Naive thymus-derived CD8-positive, alpha-beta T cell (primary cell): ENCODE data around the gene CROCC. TPM values are rescaled to one million over a fixed set of nuclear protein-coding genes. Genes with fewer than 3 reads are reported as not detected.

ENCODE experiments used
- ATAC-seq, 2 donors: fragments of 150-1000 bp; cut with Tn5 transposase in 1 of 2; sonication (Bioruptor Pico), chemical (Tn5 transposase) in 1 of 2; 1 replicate in 1 of 2; 2 replicates in 1 of 2; pipeline ENCODE4 v1.10.0; 2021; ENCODE audit warnings: mild to moderate bottlenecking in 2 of 2, moderate library complexity in 2 of 2
- POLR2A ChIA-PET: fragments of 350-600 bp; sonication (Branson Sonifier 250); formaldehyde crosslinking; loops from one replicate; lab custom pipeline; 2021; ENCODE audit warnings: antibody characterized with exemption; lab: Charles Lee
- DNase-seq, 10 donors: peaks; one replicate each; pipeline versions ENCODE4 v3.0.0 to v3.0.0-alpha.2; 2020 to 2022
- H3K27ac Mint-ChIP-seq, 10 donors: one replicate each; pipeline ENCODE4 v1.8.0; 2020 to 2022; ENCODE audit warnings: mild to moderate bottlenecking in 10 of 10, mixed read lengths in 10 of 10, moderate library complexity in 4 of 10, inconsistent platforms in 1 of 10
- H3K27me3 Mint-ChIP-seq, 5 donors: one replicate each; pipeline ENCODE4 v1.8.0; 2021 to 2022; ENCODE audit warnings: mixed read lengths in 5 of 5
- H3K36me3 Mint-ChIP-seq, 3 donors: one replicate each; pipeline ENCODE4 v1.8.0; 2020 to 2022; ENCODE audit warnings: mixed read lengths in 3 of 3, mild to moderate bottlenecking in 2 of 3, inconsistent platforms in 1 of 3
- H3K4me1 Mint-ChIP-seq, 4 donors: one replicate each; pipeline ENCODE4 v1.8.0; 2021 to 2022; ENCODE audit warnings: mixed read lengths in 4 of 4
- H3K4me3 Mint-ChIP-seq, 10 donors: one replicate each; pipeline ENCODE4 v1.8.0; 2020 to 2022; ENCODE audit warnings: mild to moderate bottlenecking in 10 of 10, mixed read lengths in 10 of 10, moderate library complexity in 6 of 10, inconsistent platforms in 1 of 10
- H3K9me3 Mint-ChIP-seq, 9 donors: one replicate each; pipeline ENCODE4 v1.8.0; 2020 to 2022; ENCODE audit warnings: mixed read lengths in 9 of 9, mild to moderate bottlenecking in 3 of 9, inconsistent platforms in 1 of 9, moderate library complexity in 1 of 9
- polyA plus RNA-seq, 3 donors: library from polyadenylated mRNA; unstranded; fragments of 300-500 nt; fragmentation: Illumina TruSeq; gene quantifications; one replicate each; pipeline ENCODE4 v1.2.3, GENCODE V29; 2021
- total RNA-seq, 8 experiments: library from RNA in 2 of 8; stranded (reverse) in 2 of 8; gene quantifications; one replicate each; pipeline ENCODE4 v1.2.3 and lab custom pipeline; 2021 to 2026

Gene CROCC
- total and polyA plus RNA-seq, 5 experiments from 2014 or later, result 1.2 to 124 (median 5.4) TPM

- peaks cover 0 to 2% (median 0%) of the 10 kb centered on the region in 3 donors for H3K36me3 Mint-ChIP-seq
- H3K9me3 Mint-ChIP-seq, result no peaks in the 10 kb centered on the region
- ATAC-seq, result no peak
- no peak overlapping the region for H3K27ac Mint-ChIP-seq
- H3K27me3 Mint-ChIP-seq, result peaks cover 15 to 27% (median 21%) of the 10 kb centered on the region in 5 donors
- peak overlapping the region in 1 of 10 donors; percentile 87 for H3K4me3 Mint-ChIP-seq
- POLR2A ChIA-PET, result no interaction called here
- no peak for DNase-seq
- H3K4me1 Mint-ChIP-seq, result peaks cover 10 to 13% (median 11%) of the 10 kb centered on the region in 4 donors
These were observed 57.1 kb downstream of the CROCC start for GRCh38 chr1:16978567-16979474.

DNA sequence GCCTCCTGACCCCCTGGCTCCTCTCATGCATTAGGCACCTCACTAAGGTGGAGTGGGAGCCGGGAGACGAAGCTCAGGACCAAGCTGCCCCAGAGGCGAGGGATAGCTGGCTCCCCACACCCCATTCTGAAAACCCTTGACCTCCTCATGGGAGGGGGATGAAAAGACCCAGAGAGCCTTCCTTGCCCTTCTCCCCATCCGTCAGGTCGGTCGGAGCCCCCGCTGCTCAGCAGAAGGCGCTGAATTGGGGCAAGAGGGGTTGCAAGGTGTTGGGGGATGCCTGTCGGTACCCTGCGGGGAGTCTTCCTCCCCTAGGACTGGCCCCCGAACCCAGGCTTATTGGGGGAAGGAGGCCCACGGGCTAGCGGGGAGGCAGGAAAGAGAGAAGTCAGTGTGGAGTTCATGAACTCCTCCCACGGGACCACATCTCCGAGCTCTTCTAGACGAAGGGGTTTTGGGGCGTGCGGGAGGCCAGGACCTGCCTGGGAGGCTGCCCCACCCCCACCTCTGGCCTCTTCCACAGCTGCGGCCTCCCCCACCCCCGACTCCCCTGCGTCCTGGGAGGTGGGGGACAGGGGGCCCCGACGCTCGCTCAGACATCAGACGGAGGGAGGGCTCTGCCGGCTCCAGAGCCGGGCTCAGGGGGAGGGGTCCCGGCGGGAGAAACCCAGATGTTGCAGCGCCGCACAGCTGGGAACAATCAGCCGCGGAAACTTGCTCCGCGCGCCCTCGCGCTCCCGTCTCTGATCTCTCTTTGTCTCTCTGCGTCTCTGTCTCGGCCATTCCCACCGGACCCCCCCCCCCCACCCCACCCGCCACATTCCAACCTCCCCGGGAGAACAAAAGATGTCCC, 58.0 kb downstream of the CROCC start:
- H3K9me3 Mint-ChIP-seq, result no peaks in the 10 kb centered on the region
- peaks cover 0 to 5% (median 1%) of the 10 kb centered on the region in 3 donors for H3K36me3 Mint-ChIP-seq
- peak overlapping the region in 8 of 10 donors; percentile 19 to 87 (median 38) for H3K4me3 Mint-ChIP-seq
- peaks cover 10 to 13% (median 11%) of the 10 kb centered on the region in 4 donors for H3K4me1 Mint-ChIP-seq
- no peak overlapping the region for H3K27ac Mint-ChIP-seq
- no peak for DNase-seq
- ATAC-seq, result peak in 1 of 2 donors; percentile 17
- POLR2A ChIA-PET, result interaction anchor here (0.6 kb wide), 1 partner anchor 25 kb away, joined by 3 read pairs; no protein-coding TSS in a partner anchor
- H3K27me3 Mint-ChIP-seq, result peaks cover 15 to 32% (median 21%) of the 10 kb centered on the region in 5 donors

DNA sequence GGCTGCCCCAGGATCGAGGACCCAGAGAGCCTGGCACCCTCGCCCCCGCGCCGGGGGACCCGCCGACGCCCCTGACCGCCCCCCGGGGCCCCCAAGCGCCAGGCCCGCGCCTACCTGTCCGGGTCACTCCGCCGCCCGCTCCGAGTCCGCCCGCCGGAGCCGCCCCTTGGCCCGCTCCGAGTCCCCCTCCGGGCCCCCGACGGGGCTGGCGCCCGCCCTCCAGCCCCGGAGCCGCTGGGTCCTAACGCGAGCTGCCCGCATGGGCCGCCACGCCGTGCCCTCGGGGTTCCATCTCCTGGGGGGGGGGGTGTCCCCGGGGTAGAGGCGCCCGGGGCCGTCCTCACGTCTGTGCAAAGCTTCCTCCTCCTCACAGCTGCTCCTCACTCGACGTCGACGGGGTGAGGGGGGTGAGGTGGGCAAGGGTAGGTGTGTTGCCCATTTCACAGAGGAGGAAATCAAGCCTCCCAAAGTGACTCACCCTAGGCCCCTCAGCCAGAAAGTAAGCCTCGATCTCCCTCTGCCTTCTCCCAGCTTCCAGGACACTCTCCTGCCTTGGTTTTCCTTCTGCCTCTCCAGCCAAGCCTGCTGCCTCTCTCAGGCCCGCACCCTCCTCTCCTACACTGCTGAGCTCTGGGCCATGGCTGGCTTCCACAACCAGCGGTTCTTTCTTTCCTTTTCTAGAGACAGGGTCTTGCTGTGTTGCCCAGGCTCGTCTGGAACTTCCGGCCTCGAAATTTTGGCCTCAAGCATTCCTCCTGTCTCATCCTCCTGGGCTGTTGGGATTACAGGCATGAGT, 58.9 kb downstream of the CROCC start, which contains the start of gene MFAP2:
MFAP2 (minus strand) TSS at position 148 of the 796 bp plus-strand sequence. CDS start 2,347 bp downstream, outside the sequence.
- Mint-ChIP-seq H3K4me3 (peak within 1 kb of the TSS; percentile 64 to 93 (median 79)), H3K27ac (peak within 1 kb of the TSS in 4 of 10 donors; percentile 28 to 87 (median 58)), H3K9me3 (no peaks in the 10 kb centered on the region), H3K36me3 (peaks cover 0 to 12% (median 4%) of the 10 kb centered on the region in 3 donors), H3K4me1 (peaks cover 10 to 13% (median 11%) of the 10 kb centered on the region in 4 donors), H3K27me3 (peaks cover 15 to 32% (median 21%) of the 10 kb centered on the region in 5 donors)
- peak; percentile 39 to 44 for ATAC-seq
- POLR2A ChIA-PET, result interaction anchor here (0.6 kb wide), 1 partner anchor 24 kb away, joined by 3 read pairs; no protein-coding TSS in a partner anchor
- no peak for DNase-seq

DNA sequence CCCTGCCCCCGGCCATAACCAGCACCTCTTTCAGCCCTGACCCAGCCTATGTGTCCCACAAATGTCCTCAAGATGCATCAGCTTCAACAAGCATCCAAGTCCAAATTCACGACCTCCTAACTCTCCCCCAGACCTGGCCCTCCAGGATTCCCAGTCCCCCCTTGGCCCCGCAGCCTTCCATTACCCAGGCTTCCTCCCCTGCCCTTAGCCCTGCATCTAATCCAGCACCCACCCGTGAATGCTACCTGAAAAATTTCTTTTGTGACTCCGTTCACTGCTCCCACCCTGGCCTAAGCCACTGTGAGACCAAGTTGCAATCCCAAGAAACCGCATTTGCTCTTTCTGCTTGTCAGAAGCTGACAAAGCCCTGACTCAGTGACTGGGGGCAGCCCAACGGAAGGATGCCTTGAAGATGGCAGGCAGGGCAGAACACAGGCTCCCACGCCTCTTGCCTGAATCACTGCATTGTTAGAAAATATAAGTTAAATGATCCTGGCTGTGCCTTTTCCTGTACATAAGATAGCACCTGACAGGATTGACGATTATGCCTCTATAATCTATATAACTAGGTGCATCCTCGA, 59.6 kb downstream of the CROCC start:
- DNase-seq (no peak), ATAC-seq (no peak)
- Mint-ChIP-seq H3K27me3 (peaks cover 15 to 32% (median 21%) of the 10 kb centered on the region in 5 donors), H3K27ac (peak overlapping the region in 3 of 10 donors; percentile 28 to 87 (median 82)), H3K4me1 (peaks cover 10 to 13% (median 11%) of the 10 kb centered on the region in 4 donors), H3K9me3 (no peaks in the 10 kb centered on the region), H3K36me3 (peaks cover 0 to 16% (median 7%) of the 10 kb centered on the region in 3 donors), H3K4me3 (peak overlapping the region; percentile 55 to 93 (median 79))
- POLR2A ChIA-PET, result no interaction called here

GRCh38 chr1:16982902-16983301, 61.2 kb downstream of the CROCC start:
- POLR2A ChIA-PET, result interaction anchor here (0.7 kb wide), 1 partner anchor 1349 kb away, joined by 3 read pairs; no protein-coding TSS in a partner anchor
- H3K4me3 Mint-ChIP-seq, result no peak overlapping the region
- H3K36me3 Mint-ChIP-seq, result peaks cover 0 to 24% (median 9%) of the 10 kb centered on the region in 3 donors
- no peak overlapping the region for H3K27ac Mint-ChIP-seq
- H3K9me3 Mint-ChIP-seq, result no peaks in the 10 kb centered on the region
- DNase-seq (no peak), ATAC-seq (no peak)
- peaks cover 10 to 13% (median 11%) of the 10 kb centered on the region in 4 donors for H3K4me1 Mint-ChIP-seq
- H3K27me3 Mint-ChIP-seq, result peaks cover 15 to 33% (median 21%) of the 10 kb centered on the region in 5 donors

DNA sequence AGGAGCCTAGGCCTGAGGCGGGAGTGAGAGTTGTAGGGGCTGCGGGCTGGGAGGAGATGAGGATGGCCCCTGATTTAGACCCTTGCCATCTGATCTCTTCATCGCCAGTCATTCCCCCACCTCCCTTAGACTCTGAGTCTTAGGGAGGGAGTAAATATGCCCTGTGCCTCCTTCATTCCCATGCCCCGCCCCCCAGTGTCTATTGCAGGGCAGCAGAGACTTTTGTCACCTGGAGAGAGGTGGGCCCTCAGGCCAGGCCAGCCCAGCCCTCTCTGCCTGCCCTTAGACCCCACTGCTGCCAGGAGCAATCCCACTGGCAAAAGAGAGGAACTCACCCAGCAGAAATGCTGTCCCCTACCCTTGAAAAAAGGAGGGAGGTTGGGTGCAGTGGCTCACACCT, 61.9 kb downstream of the CROCC start:
- H3K4me3 Mint-ChIP-seq, result no peak overlapping the region
- peaks cover 15 to 34% (median 21%) of the 10 kb centered on the region in 5 donors for H3K27me3 Mint-ChIP-seq
- peaks cover 10 to 13% (median 11%) of the 10 kb centered on the region in 4 donors for H3K4me1 Mint-ChIP-seq
- H3K9me3 Mint-ChIP-seq, result no peaks in the 10 kb centered on the region
- peaks cover 0 to 28% (median 12%) of the 10 kb centered on the region in 3 donors for H3K36me3 Mint-ChIP-seq
- DNase-seq (no peak), ATAC-seq (no peak)
- peak overlapping the region in 1 of 10 donors; percentile 44 for H3K27ac Mint-ChIP-seq
- POLR2A ChIA-PET, result no interaction called here

- ATAC-seq (no peak), DNase-seq (no peak)
- POLR2A ChIA-PET, result no interaction called here
- Mint-ChIP-seq H3K27ac (no peak overlapping the region), H3K27me3 (peaks cover 15 to 34% (median 21%) of the 10 kb centered on the region in 5 donors), H3K4me3 (no peak overlapping the region), H3K36me3 (peaks cover 0 to 37% (median 15%) of the 10 kb centered on the region in 3 donors), H3K9me3 (no peaks in the 10 kb centered on the region), H3K4me1 (peaks cover 8 to 13% (median 11%) of the 10 kb centered on the region in 4 donors)
These were observed 63.0 kb downstream of the CROCC start for GRCh38 chr1:16984717-16985116.

- no peak for DNase-seq
- Mint-ChIP-seq H3K9me3 (no peaks in the 10 kb centered on the region), H3K4me3 (no peak overlapping the region), H3K36me3 (peaks cover 0 to 44% (median 20%) of the 10 kb centered on the region in 3 donors), H3K27ac (no peak overlapping the region), H3K27me3 (peaks cover 10 to 28% (median 16%) of the 10 kb centered on the region in 5 donors), H3K4me1 (peaks cover 3 to 8% (median 5%) of the 10 kb centered on the region in 4 donors)
- no peak for ATAC-seq
- POLR2A ChIA-PET, result no interaction called here
These were observed 64.4 kb downstream of the CROCC start for GRCh38 chr1:16986113-16986512.

- Mint-ChIP-seq H3K36me3 (peaks cover 0 to 47% (median 20%) of the 10 kb centered on the region in 3 donors), H3K9me3 (no peaks in the 10 kb centered on the region), H3K4me3 (no peak overlapping the region), H3K4me1 (peaks cover 0 to 3% (median under 1%) of the 10 kb centered on the region in 4 donors), H3K27me3 (peaks cover 7 to 24% (median 11%) of the 10 kb centered on the region in 5 donors), H3K27ac (no peak overlapping the region)
- DNase-seq, result no peak
- POLR2A ChIA-PET, result no interaction called here
- no peak for ATAC-seq
These were observed 64.8 kb downstream of the CROCC start for GRCh38 chr1:16986560-16986959.

DNA sequence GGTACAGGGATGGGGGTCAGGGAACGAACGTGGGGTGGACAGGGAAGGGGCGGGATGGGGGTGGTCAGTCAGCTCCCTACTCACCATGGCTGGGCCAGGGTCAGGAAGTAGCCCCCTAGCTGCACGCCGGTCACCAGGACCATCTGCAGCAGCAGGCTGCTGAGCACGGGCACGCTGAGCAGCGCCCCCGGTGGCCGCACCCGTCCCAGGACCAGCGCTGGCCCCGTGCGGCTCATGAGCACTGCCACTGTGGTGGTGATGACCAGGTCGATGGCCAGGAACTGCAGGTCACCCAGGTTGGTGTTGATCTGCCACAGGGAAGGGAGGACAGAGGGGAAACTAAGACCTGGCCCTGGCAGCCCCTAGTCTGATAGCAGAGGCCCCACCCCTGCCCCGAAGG, 65.2 kb downstream of the CROCC start:
- POLR2A ChIA-PET, result no interaction called here
- H3K36me3 Mint-ChIP-seq, result peaks cover 0 to 47% (median 20%) of the 10 kb centered on the region in 3 donors

DNA sequence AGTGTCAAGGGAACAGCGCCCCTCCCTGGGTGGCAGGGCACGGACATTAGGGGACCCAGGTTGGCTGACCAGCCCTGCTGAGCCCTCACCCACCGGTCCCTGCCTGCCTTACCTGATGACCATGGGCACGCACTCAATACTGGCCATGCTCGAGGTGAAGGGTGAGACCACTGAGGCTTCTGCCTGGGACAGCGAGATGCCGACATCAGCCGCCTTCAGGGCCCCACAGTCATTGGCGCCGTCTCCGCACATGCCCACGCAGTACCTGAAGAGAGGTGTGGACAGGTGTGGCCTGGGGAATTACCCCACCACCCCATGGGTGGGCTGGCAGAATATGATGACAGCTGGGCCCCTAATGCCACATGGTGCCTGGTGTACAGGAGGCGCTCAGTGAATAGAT, 66.5 kb downstream of the CROCC start:
- Mint-ChIP-seq H3K27me3 (peaks cover 4 to 12% (median 5%) of the 10 kb centered on the region in 5 donors), H3K4me3 (no peak overlapping the region), H3K36me3 (peaks cover 0 to 47% (median 20%) of the 10 kb centered on the region in 3 donors), H3K27ac (no peak overlapping the region), H3K4me1 (peaks cover 0 to 2% (median 0%) of the 10 kb centered on the region in 4 donors), H3K9me3 (no peaks in the 10 kb centered on the region)
- no peak for ATAC-seq
- no peak for DNase-seq
- POLR2A ChIA-PET, result no interaction called here

More for the DNA sequence above, 65.2 kb downstream of the CROCC start:
- H3K27me3 Mint-ChIP-seq, result peaks cover 7 to 22% (median 10%) of the 10 kb centered on the region in 5 donors
- H3K9me3 Mint-ChIP-seq, result no peaks in the 10 kb centered on the region
- ATAC-seq (no peak), DNase-seq (no peak)
- H3K27ac Mint-ChIP-seq, result no peak overlapping the region
- no peak overlapping the region for H3K4me3 Mint-ChIP-seq
- H3K4me1 Mint-ChIP-seq, result peaks cover 0 to 3% (median 0%) of the 10 kb centered on the region in 4 donors
